ENCODE results near the gene DYRK1A. TPM values are rescaled to one million over a fixed set of nuclear protein-coding genes. Genes with fewer than 3 reads are reported as not detected.

The DYRK1A gene
- total and polyA plus RNA-seq, 10 of the 15 experiments (the other 5 are each of a cell fraction or from before 2014, with no cell fraction given): 2.4 to 68.6 (median 30.7) TPM

DNA sequence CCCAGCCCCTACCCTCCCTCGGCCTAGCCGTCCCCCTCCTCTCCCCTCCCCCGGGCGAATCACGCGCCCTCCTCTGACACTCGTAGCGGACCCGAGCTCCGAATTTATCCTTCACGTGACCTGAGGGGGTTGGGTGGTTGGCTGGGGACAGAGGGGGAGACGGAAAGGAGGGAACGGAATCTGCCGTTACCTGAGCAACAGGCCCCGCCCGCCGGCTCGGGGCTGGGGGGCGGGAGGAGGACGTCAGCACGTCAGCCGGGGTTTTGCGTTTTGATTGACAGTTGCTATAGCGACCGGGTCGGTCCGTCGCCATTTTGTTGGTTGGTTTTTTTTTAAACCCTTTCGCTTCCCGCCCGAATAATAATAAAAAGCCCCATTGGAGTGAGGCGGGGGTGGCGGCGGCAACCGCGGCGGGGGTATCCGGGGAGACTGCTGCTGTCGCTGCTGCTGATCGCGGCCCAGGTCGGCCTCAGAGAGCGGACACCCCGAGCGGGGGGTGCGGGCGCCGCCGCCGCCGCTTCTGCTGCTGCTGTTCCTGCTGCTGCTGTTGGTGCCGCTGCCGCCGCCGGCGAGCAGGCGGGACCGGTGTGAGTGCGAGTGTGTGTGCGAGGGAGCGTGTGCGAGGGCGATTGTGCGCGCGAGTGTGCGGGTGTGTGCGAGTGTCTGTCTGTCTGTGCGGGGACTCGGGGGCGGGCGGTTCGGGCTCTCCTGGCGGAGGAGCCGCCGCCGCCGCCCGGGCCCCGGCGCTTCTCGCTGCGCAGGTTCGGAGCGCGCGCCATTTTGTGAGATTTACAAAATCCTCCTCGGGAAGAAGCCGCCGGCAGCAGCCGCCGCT is at the start of gene DYRK1A (continued):
- TF ChIP-seq, protein P1, sequence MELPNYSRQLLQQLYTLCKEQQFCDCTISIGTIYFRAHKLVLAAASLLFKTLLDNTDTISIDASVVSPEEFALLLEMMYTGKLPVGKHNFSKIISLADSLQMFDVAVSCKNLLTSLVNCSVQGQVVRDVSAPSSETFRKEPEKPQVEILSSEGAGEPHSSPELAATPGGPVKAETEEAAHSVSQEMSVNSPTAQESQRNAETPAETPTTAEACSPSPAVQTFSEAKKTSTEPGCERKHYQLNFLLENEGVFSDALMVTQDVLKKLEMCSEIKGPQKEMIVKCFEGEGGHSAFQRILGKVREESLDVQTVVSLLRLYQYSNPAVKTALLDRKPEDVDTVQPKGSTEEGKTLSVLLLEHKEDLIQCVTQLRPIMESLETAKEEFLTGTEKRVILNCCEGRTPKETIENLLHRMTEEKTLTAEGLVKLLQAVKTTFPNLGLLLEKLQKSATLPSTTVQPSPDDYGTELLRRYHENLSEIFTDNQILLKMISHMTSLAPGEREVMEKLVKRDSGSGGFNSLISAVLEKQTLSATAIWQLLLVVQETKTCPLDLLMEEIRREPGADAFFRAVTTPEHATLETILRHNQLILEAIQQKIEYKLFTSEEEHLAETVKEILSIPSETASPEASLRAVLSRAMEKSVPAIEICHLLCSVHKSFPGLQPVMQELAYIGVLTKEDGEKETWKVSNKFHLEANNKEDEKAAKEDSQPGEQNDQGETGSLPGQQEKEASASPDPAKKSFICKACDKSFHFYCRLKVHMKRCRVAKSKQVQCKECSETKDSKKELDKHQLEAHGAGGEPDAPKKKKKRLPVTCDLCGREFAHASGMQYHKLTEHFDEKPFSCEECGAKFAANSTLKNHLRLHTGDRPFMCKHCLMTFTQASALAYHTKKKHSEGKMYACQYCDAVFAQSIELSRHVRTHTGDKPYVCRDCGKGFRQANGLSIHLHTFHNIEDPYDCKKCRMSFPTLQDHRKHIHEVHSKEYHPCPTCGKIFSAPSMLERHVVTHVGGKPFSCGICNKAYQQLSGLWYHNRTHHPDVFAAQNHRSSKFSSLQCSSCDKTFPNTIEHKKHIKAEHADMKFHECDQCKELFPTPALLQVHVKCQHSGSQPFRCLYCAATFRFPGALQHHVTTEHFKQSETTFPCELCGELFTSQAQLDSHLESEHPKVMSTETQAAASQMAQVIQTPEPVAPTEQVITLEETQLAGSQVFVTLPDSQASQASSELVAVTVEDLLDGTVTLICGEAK (IDR thresholded peaks at IDR 0.05; ENCODE audit: borderline replicate concordance): peak; percentile 76; the same call in 1 of the 2 replicates
- TF ChIP-seq, protein P2, sequence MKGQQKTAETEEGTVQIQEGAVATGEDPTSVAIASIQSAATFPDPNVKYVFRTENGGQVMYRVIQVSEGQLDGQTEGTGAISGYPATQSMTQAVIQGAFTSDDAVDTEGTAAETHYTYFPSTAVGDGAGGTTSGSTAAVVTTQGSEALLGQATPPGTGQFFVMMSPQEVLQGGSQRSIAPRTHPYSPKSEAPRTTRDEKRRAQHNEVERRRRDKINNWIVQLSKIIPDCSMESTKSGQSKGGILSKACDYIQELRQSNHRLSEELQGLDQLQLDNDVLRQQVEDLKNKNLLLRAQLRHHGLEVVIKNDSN (IDR thresholded peaks at IDR 0.05; ENCODE audit: borderline replicate concordance, extremely low read length, insufficient read depth, low read depth, low read length): peak; percentile 97
- TF ChIP-seq IKZF2 (IDR thresholded peaks at IDR 0.05) (no peak), TBL1XR1 (IDR thresholded peaks at IDR 0.05; ENCODE audit: low read depth, low read length) (peak; percentile 50), CHD4 (IDR thresholded peaks at IDR 0.05) (no peak), ZNF274 (IDR thresholded peaks at IDR 0.05; ENCODE audit: insufficient read depth, insufficient read length) (no peak), EED (IDR thresholded peaks at IDR 0.05; ENCODE audit: low read depth) (no peak), SMC3 (IDR thresholded peaks at IDR 0.05; ENCODE audit: borderline replicate concordance, low read length) (no peak), POLR2AphosphoS5 (IDR thresholded peaks at IDR 0.05; ENCODE audit: low read length) (peak; percentile 86), MTA3 (IDR thresholded peaks at IDR 0.05; ENCODE audit: borderline replicate concordance, low read length) (no peak), KDM1A (IDR thresholded peaks at IDR 0.05; ENCODE audit: borderline replicate concordance) (no peak)

All from GM12878 (cell line).